CD4-positive, alpha-beta T cell treated with Interleukin-17A for 1 hour (primary cell): Measurements from ENCODE around the gene AFAP1.

ENCODE experiments used
- DNase-seq: peaks from one replicate; pipeline ENCODE4 v3.0.0-alpha.2; 2020

Gene AFAP1

GRCh38 chr4:7818399-7818911, 121.2 kb downstream of the AFAP1 start:
- DNase-seq, result no peak

GRCh38 chr4:7817877-7818398, 121.7 kb downstream of the AFAP1 start:
- no peak for DNase-seq

GRCh38 chr4:7816771-7817170, 122.9 kb downstream of the AFAP1 start:
- DNase-seq, result no peak

- DNase-seq, result no peak
Measured at GRCh38 chr4:7815981-7816380, 123.7 kb downstream of the AFAP1 start.

GRCh38 chr4:7815562-7815961, 124.1 kb downstream of the AFAP1 start:
- DNase-seq, result no peak

GRCh38 chr4:7814451-7814850, 125.2 kb downstream of the AFAP1 start:
- DNase-seq, result no peak

GRCh38 chr4:7813674-7814073, 126.0 kb downstream of the AFAP1 start:
- DNase-seq, result no peak

- DNase-seq, result no peak
Measured at GRCh38 chr4:7812921-7813320, 126.7 kb downstream of the AFAP1 start.

- DNase-seq, result no peak
Measured at GRCh38 chr4:7812231-7812857, 127.3 kb downstream of the AFAP1 start.

- no peak for DNase-seq
Measured at GRCh38 chr4:7811536-7812191, 128.0 kb downstream of the AFAP1 start.

- no peak for DNase-seq
Measured at GRCh38 chr4:7810783-7811535, 128.7 kb downstream of the AFAP1 start.

- no peak for DNase-seq
Measured at GRCh38 chr4:7808752-7809151, 130.9 kb downstream of the AFAP1 start.

GRCh38 chr4:7808181-7808580, 131.5 kb downstream of the AFAP1 start:
- DNase-seq, result no peak

GRCh38 chr4:7807351-7807921, 132.2 kb downstream of the AFAP1 start:
- DNase-seq, result no peak

- DNase-seq, result no peak
Measured at GRCh38 chr4:7806338-7807090, 133.1 kb downstream of the AFAP1 start.

- no peak for DNase-seq
Measured at GRCh38 chr4:7805533-7806337, 133.9 kb downstream of the AFAP1 start.

- DNase-seq, result no peak
Measured at GRCh38 chr4:7804756-7805385, 134.8 kb downstream of the AFAP1 start.

- peak; percentile 83 for DNase-seq
Measured at GRCh38 chr4:7803992-7804755, 135.5 kb downstream of the AFAP1 start.

- DNase-seq, result no peak
Measured at GRCh38 chr4:7803371-7803770, 136.3 kb downstream of the AFAP1 start.

GRCh38 chr4:7802093-7802726, 137.5 kb downstream of the AFAP1 start:
- DNase-seq, result peak; percentile 84
